Astrocyte of the spinal cord (primary cell): ENCODE data around the gene RUVBL2.

Source experiments
- DNase-seq: peaks from one replicate; pipeline ENCODE4 v3.0.0; 2011; ENCODE audit warnings: low read depth, low spot score
- H3K4me3 ChIP-seq: 2 replicates; pipeline ENCODE4 v1.5.1; 2011; ENCODE audit warnings: low read depth, mild to moderate bottlenecking, low read length, moderate library complexity
- CTCF ChIP-seq: IDR thresholded peaks from 2 replicates; pipeline ENCODE4 v1.5.1; 2012; ENCODE audit warnings: low read depth, mild to moderate bottlenecking, low read length, inconsistent platforms
- in situ Hi-C: cut with HindIII; loops from 2 replicates; pipeline ENCODE4 v1.10.0; 2017; ENCODE audit warnings: low sequenced_read_pairs

The RUVBL2 gene

GRCh38 chr19:49010453-49010852, 16.8 kb downstream of the RUVBL2 start:
- in situ Hi-C loops = no loop called here
- H3K4me3 ChIP-seq = no peak overlapping the region
- no peak for DNase-seq
- TF ChIP-seq CTCF = no peak

- no peak for DNase-seq
- H3K4me3 ChIP-seq = no peak overlapping the region
- TF ChIP-seq CTCF = no peak
- in situ Hi-C loops = no loop called here
Observed at GRCh38 chr19:49011194-49011593, 17.5 kb downstream of the RUVBL2 start.

- H3K4me3 ChIP-seq = no peak overlapping the region
- no peak for TF ChIP-seq CTCF
- in situ Hi-C loops = no loop called here
- DNase-seq = no peak
Observed at GRCh38 chr19:49014123-49014869, 20.6 kb downstream of the RUVBL2 start.

GRCh38 chr19:49014870-49015255, 21.2 kb downstream of the RUVBL2 start:
- no peak for DNase-seq
- TF ChIP-seq CTCF = no peak
- no peak overlapping the region for H3K4me3 ChIP-seq
- in situ Hi-C loops = no loop called here

GRCh38 chr19:49016067-49016839, 22.6 kb downstream of the RUVBL2 start:
- H3K4me3 ChIP-seq = no peak overlapping the region
- in situ Hi-C loops = no loop called here
- TF ChIP-seq CTCF = no peak
- DNase-seq = no peak

- H3K4me3 ChIP-seq = peak within 1 kb of the TSS; percentile 24
- in situ Hi-C loops = no loop called here
- no peak for TF ChIP-seq CTCF
- DNase-seq = no peak
Observed at GRCh38 chr19:49017041-49017665, 23.5 kb downstream of the RUVBL2 start, which contains the start of gene LHB. TSS of gene LHB (minus strand) at chr19:49017091. CDS start at chr19:49017081, 10 bp downstream.
